Astrocyte of the hippocampus (primary cell): ENCODE data around the gene TEDC1.
"Not testable (repeated sequence)": the region's sequence is repeated elsewhere in the genome, so short reads cannot be mapped to it uniquely, and the experiment has no call there.

Experiments
- DNase-seq: peaks from one replicate; pipeline ENCODE4 v3.0.0; 2011; ENCODE audit warnings: low read depth, low spot score

Gene TEDC1

GRCh38 chr14:105537580-105538474 lies 46.8 kb downstream of the TEDC1 start:
- peak; percentile 56 for DNase-seq

- no peak for DNase-seq
Measured at GRCh38 chr14:105538481-105539049, 47.5 kb downstream of the TEDC1 start.

- no peak for DNase-seq
Measured at GRCh38 chr14:105540811-105541210, 49.8 kb downstream of the TEDC1 start.

GRCh38 chr14:105541218-105541875 lies 50.3 kb downstream of the TEDC1 start:
- DNase-seq, result no peak

GRCh38 chr14:105545676-105546075 lies 54.6 kb downstream of the TEDC1 start:
- not testable (repeated sequence) for DNase-seq

- DNase-seq, result not testable (repeated sequence)
Measured at GRCh38 chr14:105546410-105546809, 55.4 kb downstream of the TEDC1 start.

GRCh38 chr14:105547072-105547471 lies 56.0 kb downstream of the TEDC1 start:
- not testable (repeated sequence) for DNase-seq

GRCh38 chr14:105547741-105548169 lies 56.7 kb downstream of the TEDC1 start:
- no peak for DNase-seq
